ENCODE data around the gene CBFB. TPM values are rescaled to one million over a fixed set of nuclear protein-coding genes. Genes with fewer than 3 reads are reported as not detected.

The CBFB gene
- total RNA-seq, 1 experiment from 2014 or later, result 87.1 TPM

DNA sequence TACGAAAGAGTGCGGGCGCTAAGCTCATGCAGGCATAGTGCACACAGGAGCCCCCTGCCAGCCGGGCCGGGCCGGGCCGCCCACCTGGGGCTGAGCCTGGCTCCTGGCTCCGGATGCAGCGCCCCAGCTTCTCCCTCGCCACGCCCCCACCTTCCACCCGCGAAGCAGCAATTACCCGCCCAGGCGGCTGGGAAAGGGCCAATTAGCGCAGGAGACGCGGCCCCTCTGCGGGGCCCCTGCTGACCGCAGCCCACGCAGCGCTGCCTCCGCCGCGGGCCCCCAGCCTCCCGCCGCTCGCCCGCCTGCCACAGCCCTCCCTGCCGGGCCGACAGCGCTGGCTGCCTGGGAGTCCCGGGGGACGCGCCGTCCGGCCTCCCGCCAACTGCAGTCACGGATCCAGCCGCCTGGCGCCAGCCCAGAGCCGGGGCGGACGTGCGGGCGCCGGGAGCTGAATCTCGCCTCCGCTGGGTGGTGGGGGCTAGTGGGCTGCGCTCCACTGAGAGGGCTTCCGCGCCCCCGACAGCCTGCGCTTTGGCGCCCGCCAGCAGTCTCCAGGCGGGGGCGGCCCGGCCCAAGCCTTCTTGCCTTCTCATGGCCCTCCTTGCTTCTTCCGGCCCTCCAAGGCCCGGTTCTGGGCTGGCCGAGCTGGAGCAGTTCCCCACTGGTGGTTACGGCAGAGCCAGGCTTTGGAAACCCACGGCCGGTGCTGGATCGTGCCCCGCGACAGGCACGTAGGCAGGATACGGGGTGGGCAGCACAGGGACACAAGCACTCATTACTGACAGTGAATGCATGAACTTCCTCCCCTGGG lies 14.9 kb upstream of the CBFB start:
- no TSS peak for BruUV-seq (replicated peaks)
- DNase-seq (ENCODE audit: unreplicated experiment), result peak; percentile 44
- Mint-ChIP-seq H3K4me3 (ENCODE audit: unreplicated experiment) (peak overlapping the region; percentile 35), H3K27me3 (ENCODE audit: insufficient read depth, unreplicated experiment) (no peaks in the 10 kb centered on the region), H3K9me3 (ENCODE audit: unreplicated experiment) (no peaks in the 10 kb centered on the region), H3K27ac (ENCODE audit: low read depth, unreplicated experiment) (no peak overlapping the region), H3K4me1 (ENCODE audit: insufficient read depth, unreplicated experiment) (no peaks in the 10 kb centered on the region), H3K36me3 (ENCODE audit: insufficient read depth, unreplicated experiment) (no peaks in the 10 kb centered on the region)
- ChIA-PET POLR2A (interaction anchor here (1.0 kb wide), 1 partner anchor 8 kb away, joined by 3 read pairs; no protein-coding TSS in a partner anchor), CTCF (interaction anchor here (0.7 to 2.8 kb wide), 6 partner anchors 14 to 38 kb away, joined by 3 to 14 read pairs (median 3); no protein-coding TSS in a partner anchor)
- intact Hi-C loops (cut with micrococcal nuclease), result loop anchor here (10.0 kb wide), 1 partner anchor 59 kb away; no protein-coding TSS in a partner anchor
- TF ChIP-seq, protein P1, sequence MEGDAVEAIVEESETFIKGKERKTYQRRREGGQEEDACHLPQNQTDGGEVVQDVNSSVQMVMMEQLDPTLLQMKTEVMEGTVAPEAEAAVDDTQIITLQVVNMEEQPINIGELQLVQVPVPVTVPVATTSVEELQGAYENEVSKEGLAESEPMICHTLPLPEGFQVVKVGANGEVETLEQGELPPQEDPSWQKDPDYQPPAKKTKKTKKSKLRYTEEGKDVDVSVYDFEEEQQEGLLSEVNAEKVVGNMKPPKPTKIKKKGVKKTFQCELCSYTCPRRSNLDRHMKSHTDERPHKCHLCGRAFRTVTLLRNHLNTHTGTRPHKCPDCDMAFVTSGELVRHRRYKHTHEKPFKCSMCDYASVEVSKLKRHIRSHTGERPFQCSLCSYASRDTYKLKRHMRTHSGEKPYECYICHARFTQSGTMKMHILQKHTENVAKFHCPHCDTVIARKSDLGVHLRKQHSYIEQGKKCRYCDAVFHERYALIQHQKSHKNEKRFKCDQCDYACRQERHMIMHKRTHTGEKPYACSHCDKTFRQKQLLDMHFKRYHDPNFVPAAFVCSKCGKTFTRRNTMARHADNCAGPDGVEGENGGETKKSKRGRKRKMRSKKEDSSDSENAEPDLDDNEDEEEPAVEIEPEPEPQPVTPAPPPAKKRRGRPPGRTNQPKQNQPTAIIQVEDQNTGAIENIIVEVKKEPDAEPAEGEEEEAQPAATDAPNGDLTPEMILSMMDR (IDR thresholded peaks at IDR 0.05; ENCODE audit: unreplicated experiment), result no peak

DNA sequence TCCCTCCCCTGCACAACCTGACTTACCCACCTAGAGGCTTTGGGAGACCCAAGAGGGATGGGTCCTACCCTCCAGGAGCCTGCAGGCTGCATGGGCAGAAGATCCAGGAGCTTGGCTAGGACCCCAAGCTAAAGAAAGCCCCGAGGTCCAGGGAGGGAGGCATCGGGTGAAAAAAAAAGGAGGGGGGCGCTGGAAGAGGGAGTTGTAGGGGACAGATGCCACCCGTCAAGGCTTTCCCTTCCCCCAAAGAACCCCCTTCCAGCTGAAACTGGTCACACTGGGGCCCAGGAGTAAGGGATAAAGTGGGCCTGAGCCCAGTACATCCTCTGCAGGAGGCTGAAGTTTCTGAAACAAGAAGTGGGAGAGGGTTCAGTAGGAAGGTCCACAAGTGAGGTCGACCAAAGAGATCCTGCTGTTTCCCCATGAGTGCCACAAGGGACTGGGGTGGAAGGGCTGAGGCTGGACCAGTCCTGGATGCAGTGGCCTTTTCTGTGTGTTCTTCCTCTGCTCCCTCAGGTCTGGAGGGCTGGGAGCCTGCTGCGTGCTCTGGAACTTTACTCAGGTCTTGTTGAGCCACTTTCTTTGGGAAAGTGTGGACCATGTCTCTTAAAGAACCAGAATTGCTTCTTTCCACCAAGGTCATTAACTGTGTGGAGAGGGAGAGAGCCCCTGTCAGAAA lies 14.2 kb upstream of the CBFB start:
- Mint-ChIP-seq H3K9me3 (ENCODE audit: unreplicated experiment) (no peaks in the 10 kb centered on the region), H3K27me3 (ENCODE audit: insufficient read depth, unreplicated experiment) (no peaks in the 10 kb centered on the region), H3K4me1 (ENCODE audit: insufficient read depth, unreplicated experiment) (no peaks in the 10 kb centered on the region), H3K4me3 (ENCODE audit: unreplicated experiment) (peak overlapping the region; percentile 35), H3K27ac (ENCODE audit: low read depth, unreplicated experiment) (no peak overlapping the region), H3K36me3 (ENCODE audit: insufficient read depth, unreplicated experiment) (no peaks in the 10 kb centered on the region)
- no peak for DNase-seq (ENCODE audit: unreplicated experiment)
- ChIA-PET CTCF (interaction anchor here (0.7 to 0.8 kb wide), 2 partner anchors 34 to 86 kb away, joined by 3 read pairs; no protein-coding TSS in a partner anchor), POLR2A (no interaction called here)
- intact Hi-C loops (cut with micrococcal nuclease), result loop anchor here (1.0 to 10.0 kb wide), 2 partner anchors 37 to 60 kb away; no protein-coding TSS in a partner anchor
- no TSS peak for BruUV-seq (replicated peaks)
- TF ChIP-seq, protein P1 (IDR thresholded peaks at IDR 0.05; ENCODE audit: unreplicated experiment), result no peak

DNA sequence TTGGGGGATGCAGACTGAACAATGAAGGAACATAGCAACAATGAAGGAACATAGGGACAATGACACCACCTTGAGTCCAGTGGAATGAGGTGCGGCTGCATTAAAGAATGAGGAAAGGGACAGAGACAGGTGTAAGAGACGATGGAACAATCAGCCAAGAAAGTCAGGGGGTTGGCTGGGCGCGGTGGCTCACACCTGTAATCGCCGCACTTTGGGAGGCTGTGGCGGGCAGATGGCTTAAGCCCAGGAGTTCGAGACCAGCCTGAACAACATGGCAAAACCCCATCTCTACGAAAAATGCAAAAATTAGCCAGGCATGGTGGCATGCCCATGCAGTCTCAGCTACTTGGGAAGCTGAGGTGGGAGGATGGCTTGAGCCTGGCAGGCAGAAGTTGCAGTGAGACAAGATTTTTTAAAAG lies 13.6 kb upstream of the CBFB start:
- H3K4me1 Mint-ChIP-seq (ENCODE audit: insufficient read depth, unreplicated experiment), result no peaks in the 10 kb centered on the region
- intact Hi-C loops (cut with micrococcal nuclease), result loop anchor here (1.0 to 10.0 kb wide), 2 partner anchors 38 to 61 kb away; no protein-coding TSS in a partner anchor
- no peaks in the 10 kb centered on the region for H3K9me3 Mint-ChIP-seq (ENCODE audit: unreplicated experiment)
- ChIA-PET POLR2A (interaction anchor here (0.6 kb wide), 1 partner anchor 34 kb away, joined by 3 read pairs; no protein-coding TSS in a partner anchor), CTCF (interaction anchor here (0.6 to 0.7 kb wide), 3 partner anchors 55 to 132 kb away, joined by 3 read pairs; no protein-coding TSS in a partner anchor)
- no TSS peak for BruUV-seq (replicated peaks)
- no peak overlapping the region for H3K27ac Mint-ChIP-seq (ENCODE audit: low read depth, unreplicated experiment)
- H3K4me3 Mint-ChIP-seq (ENCODE audit: unreplicated experiment), result no peak overlapping the region
- H3K27me3 Mint-ChIP-seq (ENCODE audit: insufficient read depth, unreplicated experiment), result no peaks in the 10 kb centered on the region
- DNase-seq (ENCODE audit: unreplicated experiment), result peak; percentile 28
- no peaks in the 10 kb centered on the region for H3K36me3 Mint-ChIP-seq (ENCODE audit: insufficient read depth, unreplicated experiment)
- TF ChIP-seq, protein P1 (IDR thresholded peaks at IDR 0.05; ENCODE audit: unreplicated experiment), result no peak

DNA sequence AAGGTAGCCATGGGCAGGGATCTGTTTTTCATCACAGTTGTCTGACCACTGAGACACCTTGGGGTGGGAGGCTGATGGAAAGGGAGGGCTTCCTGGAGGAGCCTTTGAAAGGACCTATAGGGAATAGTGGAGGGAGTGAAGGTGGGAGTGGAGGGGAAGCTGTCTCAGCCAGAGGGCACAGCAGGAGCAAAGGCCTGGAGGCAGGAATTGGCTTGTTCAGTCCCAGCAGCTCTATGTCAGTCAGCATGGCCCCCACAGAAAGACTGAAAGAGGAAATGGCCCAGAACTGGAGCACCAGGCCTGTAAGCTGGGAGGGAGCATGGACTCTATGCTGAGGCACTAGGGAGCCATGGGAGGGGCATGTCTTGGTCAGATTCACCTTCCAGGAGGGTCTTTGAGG lies 12.8 kb upstream of the CBFB start:
- intact Hi-C loops (cut with micrococcal nuclease), result loop anchor here (10.0 kb wide), 1 partner anchor 61 kb away; no protein-coding TSS in a partner anchor
- ChIA-PET POLR2A (interaction anchor here (0.6 to 1.5 kb wide), 2 partner anchors 9 to 15 kb away, joined by 3 to 4 read pairs; no protein-coding TSS in a partner anchor), CTCF (interaction anchor here (0.6 to 2.1 kb wide), 4 partner anchors 38 to 413 kb away, joined by 3 to 9 read pairs (median 4); no protein-coding TSS in a partner anchor)
- H3K4me1 Mint-ChIP-seq (ENCODE audit: insufficient read depth, unreplicated experiment), result no peaks in the 10 kb centered on the region
- no peaks in the 10 kb centered on the region for H3K9me3 Mint-ChIP-seq (ENCODE audit: unreplicated experiment)
- H3K36me3 Mint-ChIP-seq (ENCODE audit: insufficient read depth, unreplicated experiment), result no peaks in the 10 kb centered on the region
- no peak for DNase-seq (ENCODE audit: unreplicated experiment)
- H3K27me3 Mint-ChIP-seq (ENCODE audit: insufficient read depth, unreplicated experiment), result no peaks in the 10 kb centered on the region
- H3K27ac Mint-ChIP-seq (ENCODE audit: low read depth, unreplicated experiment), result no peak overlapping the region
- TF ChIP-seq, protein P1 (IDR thresholded peaks at IDR 0.05; ENCODE audit: unreplicated experiment), result no peak
- no peak overlapping the region for H3K4me3 Mint-ChIP-seq (ENCODE audit: unreplicated experiment)
- BruUV-seq (replicated peaks), result no TSS peak
